HG02798 (cell line): Measurements from ENCODE around the gene NT5DC3.

Experiments used
- ATAC-seq: cut with Tn5 transposase; IDR thresholded peaks from one replicate; pipeline ENCODE4 v1.9.1; 2021; ENCODE audit warnings: mild to moderate bottlenecking; ENCODE audit not compliant: unreplicated experiment, poor library complexity

NT5DC3 gene

GRCh38 chr12:103758310-103759089 is 82.5 kb downstream of the NT5DC3 start:
- ATAC-seq, result no peak

GRCh38 chr12:103757248-103757647 is 83.8 kb downstream of the NT5DC3 start:
- ATAC-seq, result no peak

- no peak for ATAC-seq
Observed at GRCh38 chr12:103756443-103756842, 84.6 kb downstream of the NT5DC3 start.

GRCh38 chr12:103755425-103755824 is 85.6 kb downstream of the NT5DC3 start:
- ATAC-seq, result no peak

GRCh38 chr12:103751600-103751999 is 89.4 kb downstream of the NT5DC3 start:
- ATAC-seq, result no peak

- ATAC-seq, result no peak
Observed at GRCh38 chr12:103751171-103751570, 89.9 kb downstream of the NT5DC3 start.

- no peak for ATAC-seq
Observed at GRCh38 chr12:103748875-103749274, 92.2 kb downstream of the NT5DC3 start.

- no peak for ATAC-seq
Observed at GRCh38 chr12:103748002-103748401, 93.0 kb downstream of the NT5DC3 start.

- ATAC-seq, result no peak
Observed at GRCh38 chr12:103745962-103746361, 95.1 kb downstream of the NT5DC3 start.

GRCh38 chr12:103743788-103744187 is 97.2 kb downstream of the NT5DC3 start:
- no peak for ATAC-seq

- no peak for ATAC-seq
Observed at GRCh38 chr12:103742349-103742932, 98.6 kb downstream of the NT5DC3 start.

- no peak for ATAC-seq
Observed at GRCh38 chr12:103737881-103738280, 103.2 kb downstream of the NT5DC3 start.

GRCh38 chr12:103736572-103736971 is 104.5 kb downstream of the NT5DC3 start:
- no peak for ATAC-seq

- no peak for ATAC-seq
Observed at GRCh38 chr12:103735291-103735690, 105.7 kb downstream of the NT5DC3 start.

GRCh38 chr12:103734863-103735262 is 106.2 kb downstream of the NT5DC3 start:
- ATAC-seq, result no peak

- no peak for ATAC-seq
Observed at GRCh38 chr12:103731539-103731938, 109.5 kb downstream of the NT5DC3 start.

- no peak for ATAC-seq
Observed at GRCh38 chr12:103729499-103729898, 111.5 kb downstream of the NT5DC3 start.

- ATAC-seq, result no peak
Observed at GRCh38 chr12:103728323-103728722, 112.7 kb downstream of the NT5DC3 start.

GRCh38 chr12:103727638-103728037 is 113.4 kb downstream of the NT5DC3 start:
- no peak for ATAC-seq

GRCh38 chr12:103725398-103725797 is 115.6 kb downstream of the NT5DC3 start:
- ATAC-seq, result no peak
